Right lung (tissue), 10 donors: Measurements from ENCODE around the gene RPE65. TPM values are rescaled to one million over a fixed set of nuclear protein-coding genes. Genes with fewer than 3 reads are reported as not detected.
A peak's percentile ranks its signal among the peaks of the same experiment; 100 is the strongest.
"Not testable (repeated sequence)": the region's sequence is repeated elsewhere in the genome, so short reads cannot be mapped to it uniquely, and the experiment has no call there.

Experiments
- DNase-seq, 2 donors: peaks; one replicate each; pipeline ENCODE4 v3.0.0-alpha.2; 2013
- long read RNA-seq, 8 donors: transcript quantifications; one replicate each; lab custom pipeline, GENCODE V29; 2026
- polyA plus RNA-seq, 5 donors: library from polyadenylated mRNA; unstranded; fragments of 120-200 nt; gene quantifications; one replicate each; pipeline versions ENCODE4 v1.2.1 to v1.2.3, GENCODE V29; 2013; ENCODE audit warnings: inconsistent platforms in 1 of 5, low replicate concordance in 1 of 5; ENCODE audit not compliant: insufficient read length in 5 of 5, insufficient read depth in 1 of 5

RPE65 gene
- under 1 TPM; 0.09 to 0.69 (median 0.31) TPM for polyA plus RNA-seq
- long read RNA-seq, donor 1, result 0 reads
- long read RNA-seq, donor 2, result 0 reads
- long read RNA-seq, donor 3, result 0 reads
- long read RNA-seq, donor 4, result 0 reads
- long read RNA-seq, donor 5, result 0 reads
- long read RNA-seq, donor 6, result 0 reads
- long read RNA-seq, donor 7, result 0 reads
- long read RNA-seq, donor 8, partial matches to known transcripts, result 0 of 1 reads
- long read RNA-seq, donor 8, other reads (novel, unspliced or antisense), result 0 of 1 reads

DNA sequence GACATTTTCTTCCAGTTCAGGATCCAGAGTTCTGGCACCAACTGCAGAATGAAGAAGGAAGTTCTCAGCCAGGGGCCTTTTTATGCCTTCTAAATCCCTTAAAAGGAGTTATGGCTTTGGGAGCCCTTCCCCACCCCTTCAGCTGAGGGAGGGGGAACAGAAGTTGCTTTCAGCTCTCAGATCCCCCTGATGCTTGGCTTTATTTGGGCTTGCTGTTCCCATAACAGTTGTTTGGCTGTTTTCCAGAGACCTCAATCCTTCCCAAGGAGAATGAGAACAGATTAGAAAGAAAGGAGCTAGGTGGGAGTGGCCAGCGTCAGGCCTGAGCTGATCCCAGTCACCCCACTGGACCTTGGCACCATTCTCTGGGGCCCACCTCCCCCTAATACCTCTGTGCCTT is at the start of gene RPE65:
Gene RPE65 (minus strand): TSS at position 54 of the 400 bp plus-strand sequence. CDS start 49 bp downstream, at position 5.
- DNase-seq, result peak; percentile 7 to 10

DNA sequence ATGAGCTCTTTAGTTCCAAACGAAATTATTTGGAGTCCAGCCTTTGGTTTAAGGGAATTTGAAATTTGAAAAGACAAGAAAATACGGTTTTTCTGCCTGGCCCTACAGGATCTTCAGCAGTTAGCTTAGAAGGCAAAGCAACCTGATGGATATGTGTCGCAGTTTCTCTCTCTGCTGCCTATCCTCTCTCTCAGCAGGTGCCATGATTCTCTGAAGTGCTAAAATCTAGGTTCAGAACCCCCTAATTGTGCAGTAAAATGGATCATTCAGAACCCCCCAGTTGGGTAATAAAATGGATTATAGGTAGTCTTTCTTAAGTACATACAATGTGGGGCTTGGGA is 47.6 kb upstream of the RPE65 start:
- no peak for DNase-seq

GRCh38 chr1:68496680-68497357 is 47.1 kb upstream of the RPE65 start, which contains the start of gene DEPDC1:
TSS of gene DEPDC1 (minus strand) at chr1:68497082. CDS start at chr1:68496999, 83 bp downstream.
- DNase-seq, result peak; percentile 95

GRCh38 chr1:68495968-68496679 is 46.4 kb upstream of the RPE65 start:
- DNase-seq, result no peak

DNA sequence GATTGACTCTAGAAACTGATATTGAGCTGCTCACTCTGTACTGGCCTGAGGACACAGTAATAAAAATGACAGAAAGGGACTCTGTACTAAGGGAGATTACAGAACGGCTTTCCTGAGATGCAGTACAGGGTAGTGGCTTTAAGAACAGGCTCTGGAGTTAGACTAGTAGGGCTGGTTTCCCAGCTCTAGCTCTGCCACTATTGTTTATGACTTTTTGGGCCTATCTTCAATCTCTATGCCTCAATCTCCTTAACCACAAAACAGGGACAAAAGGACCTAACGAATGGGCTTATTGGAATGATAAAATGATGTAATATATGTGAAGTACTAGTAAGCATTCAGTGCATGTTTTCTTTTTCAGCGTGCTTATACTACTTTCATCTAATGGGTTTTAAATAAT is 45.8 kb upstream of the RPE65 start:
- DNase-seq, result no peak

- no peak for DNase-seq
Observed at GRCh38 chr1:68493193-68493592, 43.4 kb upstream of the RPE65 start.

DNA sequence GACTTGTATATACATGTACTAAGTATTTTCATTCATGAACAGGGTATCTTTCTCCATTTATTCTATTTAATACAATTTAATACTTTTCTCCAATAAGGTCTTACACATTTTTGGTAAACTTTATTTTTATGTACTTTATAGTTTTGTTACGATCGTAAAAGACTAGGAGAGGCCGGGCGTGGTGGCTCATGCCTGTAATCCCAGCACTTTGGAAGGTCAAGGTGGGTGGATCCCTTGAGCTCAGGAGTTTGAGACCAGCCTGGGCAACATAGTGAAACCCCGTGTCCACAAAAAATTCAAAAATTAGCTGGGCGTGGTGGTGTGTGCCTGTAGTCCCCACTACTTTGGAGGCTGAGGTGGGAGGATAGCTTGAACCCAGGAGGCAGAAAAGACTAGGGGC is 42.5 kb upstream of the RPE65 start:
- not testable (repeated sequence) for DNase-seq

GRCh38 chr1:68490046-68490651 is 40.4 kb upstream of the RPE65 start:
- no peak for DNase-seq

- no peak for DNase-seq
Observed at GRCh38 chr1:68485431-68486022, 35.8 kb upstream of the RPE65 start.

GRCh38 chr1:68484618-68485017 is 34.9 kb upstream of the RPE65 start:
- DNase-seq, result no peak

- no peak for DNase-seq
Observed at GRCh38 chr1:68481041-68481440, 31.3 kb upstream of the RPE65 start.

GRCh38 chr1:68479501-68479900 is 29.7 kb upstream of the RPE65 start:
- no peak for DNase-seq

DNA sequence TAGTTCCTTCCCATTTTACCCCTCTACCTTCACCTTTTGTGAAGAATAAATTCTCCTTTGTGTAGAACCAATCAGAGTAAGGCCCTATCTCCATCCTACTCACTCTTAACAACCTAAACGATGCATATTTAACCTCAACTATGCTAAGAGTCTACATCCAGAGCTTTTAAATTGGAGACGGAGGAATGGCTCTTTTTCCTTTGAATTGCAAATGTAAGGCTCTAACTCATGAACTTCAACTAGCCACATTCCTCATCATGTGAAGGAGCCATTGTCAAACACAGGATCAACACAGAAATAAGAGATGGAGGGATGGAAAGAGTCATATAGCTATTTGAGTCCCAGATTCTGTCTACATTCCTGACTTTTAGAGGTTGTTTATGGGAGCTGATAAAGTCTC is 28.9 kb upstream of the RPE65 start:
- DNase-seq, result no peak

GRCh38 chr1:68476626-68477025 is 26.9 kb upstream of the RPE65 start:
- DNase-seq, result not testable (repeated sequence)

DNA sequence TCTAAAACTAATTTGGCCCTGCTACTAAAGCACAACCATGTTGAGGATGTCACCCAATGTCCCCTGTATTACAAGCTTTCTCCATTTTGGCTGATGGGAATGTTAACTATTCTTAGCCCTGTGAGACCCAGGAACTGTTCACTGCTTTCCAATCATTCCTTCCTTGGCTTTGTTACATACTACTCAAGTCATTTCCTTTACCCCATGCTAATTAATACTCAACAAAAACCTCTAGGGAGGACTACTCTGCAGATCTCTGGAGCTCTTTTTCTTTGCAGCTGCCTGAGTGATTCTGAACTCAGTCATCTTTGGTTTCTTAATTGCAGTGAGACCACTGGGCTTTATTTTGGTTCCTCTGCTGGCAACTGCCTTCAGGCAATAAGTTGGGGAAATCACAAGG is 23.3 kb upstream of the RPE65 start:
- no peak for DNase-seq

GRCh38 chr1:68470388-68470970 is 20.7 kb upstream of the RPE65 start:
- DNase-seq, result peak; percentile 12 to 16

GRCh38 chr1:68464891-68465290 is 15.1 kb upstream of the RPE65 start:
- no peak for DNase-seq

DNA sequence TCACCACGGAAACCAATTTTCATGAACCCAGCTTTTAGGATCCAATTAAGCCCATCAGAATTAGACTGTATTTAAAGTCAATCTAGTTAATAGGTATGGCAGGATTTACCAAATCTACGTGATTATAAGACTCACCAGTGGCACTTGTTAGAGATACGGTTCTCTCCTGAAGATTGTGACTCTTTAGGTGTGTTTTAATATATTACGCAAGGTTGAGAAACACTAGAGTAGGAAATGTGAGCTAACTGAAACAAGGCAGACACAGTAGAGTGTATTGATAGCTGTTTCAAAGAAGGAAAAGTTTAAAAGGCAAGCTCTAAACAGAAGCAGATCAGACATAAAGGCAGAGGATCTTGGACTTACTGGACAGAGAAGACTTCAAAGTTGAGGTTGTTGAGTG is 11.2 kb upstream of the RPE65 start:
- no peak for DNase-seq

DNA sequence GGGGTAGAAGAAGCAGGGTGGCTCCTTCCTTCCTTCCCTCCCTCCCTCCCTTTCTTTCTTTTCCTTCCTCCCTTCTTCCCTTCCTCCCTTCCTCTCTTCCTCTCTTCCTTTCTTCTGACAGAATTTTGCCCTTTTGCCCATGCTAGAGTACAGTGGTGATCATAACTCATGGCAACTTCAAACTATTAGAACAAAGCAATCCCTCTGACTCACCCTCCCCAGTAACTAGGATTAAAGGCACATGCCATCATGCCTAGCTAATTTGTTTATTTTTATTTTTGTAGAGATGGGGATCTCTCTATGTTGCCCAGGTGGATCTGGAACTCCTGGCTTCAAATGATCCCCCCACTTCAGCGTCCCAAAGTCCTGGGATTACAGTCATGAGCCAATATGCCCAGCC is 10.0 kb upstream of the RPE65 start:
- no peak for DNase-seq

DNA sequence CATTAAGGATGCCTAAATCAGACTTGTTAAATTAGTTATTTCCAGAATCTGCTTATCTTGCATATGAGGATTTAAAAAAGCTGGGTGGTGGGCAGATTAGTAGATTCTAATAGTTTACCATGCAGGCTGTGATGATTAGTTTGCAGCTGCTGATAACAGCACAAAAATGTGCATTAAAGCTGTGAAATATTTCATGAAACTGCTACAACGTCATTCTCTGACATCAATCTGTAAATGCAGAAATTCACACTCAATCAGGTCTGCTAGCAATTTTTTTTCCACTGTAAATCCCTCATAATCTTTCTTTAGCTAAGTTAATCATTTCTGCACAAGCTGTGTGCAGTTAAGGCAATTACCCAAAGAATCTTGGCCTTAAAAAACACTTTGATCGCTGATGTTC is 9.3 kb upstream of the RPE65 start:
- peak in 1 of 2 donors; percentile 3 for DNase-seq

DNA sequence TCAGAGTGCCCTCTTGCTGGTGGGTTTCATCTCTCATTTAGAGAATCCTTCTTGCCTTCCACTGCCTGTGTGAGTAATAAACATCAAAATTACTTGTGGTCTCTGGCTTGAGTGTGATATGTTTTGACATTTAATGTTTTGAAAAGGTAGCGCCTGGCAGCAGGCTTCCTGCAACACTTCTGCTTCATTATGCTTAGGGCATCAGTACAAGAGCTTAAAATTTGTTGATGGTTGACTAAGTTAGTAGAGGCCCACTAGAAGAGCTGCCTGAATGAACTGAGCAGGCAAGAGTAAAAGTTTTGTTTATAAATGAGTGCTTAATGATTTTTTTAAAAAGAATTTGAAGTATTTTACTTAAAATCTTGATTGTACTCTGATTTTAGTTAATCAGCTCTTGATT is 6.4 kb upstream of the RPE65 start:
- no peak for DNase-seq

GRCh38 chr1:68454534-68454933 is 4.8 kb upstream of the RPE65 start:
- no peak for DNase-seq
